ENCODE measurements around the gene ILK.
A peak's percentile ranks its signal among the peaks of the same experiment; 100 is the strongest.

The ILK gene

DNA sequence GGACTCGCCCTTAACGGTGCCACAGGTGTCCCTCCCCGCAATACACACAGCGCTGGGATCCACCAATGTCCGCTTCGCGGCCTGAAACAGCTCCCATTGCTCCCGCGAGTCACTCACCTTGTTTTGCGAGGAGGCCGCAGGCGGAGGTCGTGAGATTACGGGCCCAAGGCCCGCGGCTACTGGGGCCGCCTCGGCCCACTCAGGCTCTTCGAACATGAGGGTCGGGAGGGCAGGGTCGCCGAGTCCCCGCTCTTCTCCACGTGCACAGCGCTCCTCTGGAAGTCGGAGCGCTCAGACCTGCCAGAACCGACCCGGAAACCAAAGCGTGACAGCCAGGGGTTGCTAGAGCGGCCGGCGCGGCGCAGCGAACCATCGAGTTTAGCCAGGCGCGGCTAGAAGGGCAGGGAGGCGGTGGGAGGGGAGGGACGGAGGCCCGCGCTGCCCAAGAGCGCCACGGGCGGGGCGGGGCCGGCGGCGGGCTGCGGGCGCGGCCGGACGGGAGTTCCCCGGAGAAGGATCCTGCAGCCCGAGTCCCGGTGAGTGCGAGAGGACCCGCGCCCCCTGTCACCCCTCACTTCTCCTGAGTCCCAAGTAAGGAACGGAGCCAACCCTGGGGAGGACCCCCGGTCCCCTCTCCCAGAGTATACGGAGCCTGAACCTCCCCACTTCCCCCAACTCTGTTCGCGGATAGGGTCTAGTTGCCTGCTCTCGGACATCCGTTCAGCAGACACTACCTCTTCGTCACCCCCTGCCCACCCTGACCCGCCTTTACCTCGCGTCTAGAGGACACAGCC is at the start of gene ILK, which contains the start of gene RRP8:
TSS of gene ILK (plus strand) at position 488 of the 794 bp plus-strand sequence. CDS start 498 bp downstream, outside the sequence.
TSS of gene RRP8 (minus strand) at position 330 of the 794 bp plus-strand sequence. CDS start at position 216, 114 bp downstream.
- DNase-seq, result peak; percentile 96

DNA sequence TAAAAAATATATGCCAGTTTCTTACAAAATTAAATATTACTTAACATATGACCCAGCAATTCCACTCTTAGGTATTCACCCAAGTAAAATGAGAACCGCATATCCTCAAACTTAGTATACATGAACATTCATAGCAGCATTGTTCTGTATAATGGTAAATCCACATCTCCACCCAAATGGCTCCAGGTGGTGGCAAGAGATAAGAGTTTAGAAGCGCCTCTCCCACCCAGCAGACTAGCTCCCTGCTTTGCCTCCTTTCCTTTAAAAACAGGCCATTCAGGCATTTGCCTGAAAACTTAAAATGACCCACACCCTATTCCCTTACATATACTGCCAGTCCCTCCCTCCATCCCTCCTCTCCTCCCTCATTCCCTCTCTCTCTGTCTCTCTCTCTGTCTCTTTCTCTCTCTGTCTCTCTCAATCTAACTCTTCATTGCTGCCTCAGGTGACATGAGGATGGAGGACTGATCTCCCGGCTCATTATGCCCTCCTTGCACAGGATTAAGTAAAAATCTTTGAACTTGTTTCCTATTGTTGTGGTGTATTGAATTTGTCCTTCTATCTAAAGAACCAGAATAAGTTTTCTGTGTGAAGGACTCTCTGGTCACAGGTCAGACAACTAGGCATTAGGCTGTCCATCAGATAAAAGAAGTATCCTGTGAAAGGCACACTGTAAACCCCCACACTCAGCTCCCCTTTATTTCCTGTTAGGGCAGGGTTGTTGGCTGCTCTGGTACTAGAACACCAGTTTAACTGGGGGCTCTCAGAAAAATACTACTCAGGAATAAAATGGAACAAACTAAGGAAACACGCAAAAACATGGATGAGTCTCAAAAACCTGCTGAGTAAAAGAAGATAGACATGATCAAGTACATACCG is 48.5 kb upstream of the ILK start:
- DNase-seq, result peak; percentile 93

DNA sequence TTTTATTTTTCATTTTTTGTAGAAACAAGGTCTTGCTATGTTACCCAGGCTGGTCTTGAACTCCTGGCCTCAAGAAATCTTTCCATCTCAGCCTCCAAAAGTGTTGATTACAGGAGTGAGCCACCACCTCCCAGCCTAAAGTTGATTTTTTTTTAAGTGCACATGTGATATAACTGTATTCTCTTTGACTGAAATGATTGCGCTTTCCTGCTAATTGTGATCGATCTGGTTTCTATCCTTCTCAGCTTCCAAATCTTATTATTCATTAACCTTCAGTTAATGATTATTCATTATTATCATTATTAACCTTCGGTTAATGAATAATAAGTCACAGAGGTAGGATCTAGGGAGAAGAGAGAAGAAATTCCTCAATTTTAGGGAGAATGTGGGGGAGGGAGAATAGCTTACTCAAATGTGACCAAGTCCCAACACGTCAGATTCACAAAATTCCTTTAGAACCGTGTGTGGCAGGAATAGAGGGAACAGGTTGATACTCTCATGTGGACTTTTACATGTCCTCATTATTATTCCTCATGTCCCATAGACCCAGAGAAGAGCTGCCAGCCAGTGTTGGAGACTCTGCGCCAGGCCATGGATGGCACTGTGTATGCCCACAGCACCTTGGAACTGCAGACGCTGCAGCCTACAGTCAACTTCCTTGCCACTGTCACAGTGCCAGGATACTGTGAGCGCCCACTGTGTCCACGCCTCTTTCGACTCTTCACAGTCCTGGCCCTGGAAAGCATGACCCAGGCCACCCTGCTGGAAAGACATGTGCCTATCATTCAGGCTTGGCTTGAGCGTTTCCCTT is 47.2 kb upstream of the ILK start:
- no peak for DNase-seq

DNA sequence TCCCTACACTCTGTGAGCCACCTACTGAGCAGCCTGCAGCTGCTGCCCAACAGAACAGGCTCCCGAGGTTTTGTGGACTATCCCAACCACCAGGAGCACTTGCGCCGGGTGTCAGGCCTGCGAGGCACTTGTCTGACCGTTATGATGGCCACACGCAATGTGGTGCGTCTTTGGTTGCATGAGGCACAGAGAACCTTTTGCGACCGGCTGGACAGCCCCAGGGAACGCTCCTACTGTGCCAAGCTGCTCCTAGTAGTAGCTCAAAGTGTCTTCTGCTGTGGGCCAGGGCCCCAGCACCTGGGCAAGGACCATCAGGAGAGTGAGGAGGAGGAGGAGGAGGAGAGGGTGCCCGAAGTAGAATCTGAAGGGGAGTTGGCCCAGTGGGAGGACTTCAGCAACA is 46.5 kb upstream of the ILK start:
- DNase-seq, result no peak

DNA sequence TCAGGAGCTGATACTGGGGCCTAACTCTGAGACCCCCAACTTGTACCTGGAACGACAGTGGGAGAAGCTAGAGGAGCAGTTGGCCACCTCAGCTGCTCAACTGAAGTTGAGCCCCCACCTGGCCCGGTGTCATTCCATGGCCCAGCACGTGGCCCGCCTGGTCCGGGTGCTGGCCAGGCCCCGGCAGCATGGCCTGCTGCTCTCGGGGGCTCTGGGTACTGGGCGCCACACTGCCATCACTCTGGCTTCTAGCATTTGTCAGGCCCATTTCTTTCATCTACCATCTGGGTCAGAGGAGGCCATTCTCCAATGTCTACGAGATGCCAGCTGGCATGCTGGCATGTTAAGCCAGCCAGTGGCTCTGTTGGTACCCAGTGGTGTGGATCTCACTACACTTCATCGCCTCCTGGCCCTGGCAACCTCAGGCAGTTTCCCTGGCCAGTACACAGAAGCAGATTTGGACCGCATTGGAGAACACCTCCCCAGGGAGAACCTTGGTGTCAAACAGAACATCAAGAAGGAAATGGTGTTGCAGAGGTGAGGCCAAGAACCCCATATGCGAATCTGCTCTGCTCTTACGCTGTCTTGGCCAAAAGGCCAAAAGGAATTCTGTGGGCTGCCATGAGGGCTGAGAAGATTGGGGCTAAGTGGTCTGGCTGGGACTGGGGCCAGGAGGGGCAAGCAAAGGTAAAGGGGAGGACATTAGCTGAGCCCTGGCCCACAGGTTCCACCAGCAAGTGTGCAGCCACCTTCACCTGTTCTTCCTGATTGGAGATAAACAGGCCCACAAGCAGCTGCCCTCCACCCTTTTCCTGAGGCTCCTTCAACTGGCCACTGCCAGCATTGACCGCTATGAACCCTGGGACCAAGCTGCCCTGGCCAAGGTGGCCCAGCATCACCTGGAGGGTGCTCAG is 45.6 kb upstream of the ILK start:
- DNase-seq, result no peak

DNA sequence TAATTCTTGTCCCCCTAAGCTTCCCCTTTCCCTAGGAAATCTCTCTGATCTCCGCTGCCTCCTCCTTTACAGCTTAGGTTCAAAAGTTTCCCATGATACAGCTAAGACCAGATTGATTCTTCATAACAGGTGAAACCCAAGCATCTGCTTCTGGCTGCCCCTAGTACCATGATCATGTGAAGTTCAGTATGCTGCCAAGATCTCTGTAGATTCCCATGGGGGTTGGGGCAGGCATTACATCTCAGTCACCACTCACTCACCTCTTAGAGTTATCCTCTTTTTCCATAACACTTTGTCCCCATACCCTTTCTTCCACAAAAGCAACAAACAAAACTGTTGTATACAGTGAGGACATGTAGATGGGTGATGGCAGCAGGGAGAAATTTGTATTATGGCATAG is 44.2 kb upstream of the ILK start:
- no peak for DNase-seq

DNA sequence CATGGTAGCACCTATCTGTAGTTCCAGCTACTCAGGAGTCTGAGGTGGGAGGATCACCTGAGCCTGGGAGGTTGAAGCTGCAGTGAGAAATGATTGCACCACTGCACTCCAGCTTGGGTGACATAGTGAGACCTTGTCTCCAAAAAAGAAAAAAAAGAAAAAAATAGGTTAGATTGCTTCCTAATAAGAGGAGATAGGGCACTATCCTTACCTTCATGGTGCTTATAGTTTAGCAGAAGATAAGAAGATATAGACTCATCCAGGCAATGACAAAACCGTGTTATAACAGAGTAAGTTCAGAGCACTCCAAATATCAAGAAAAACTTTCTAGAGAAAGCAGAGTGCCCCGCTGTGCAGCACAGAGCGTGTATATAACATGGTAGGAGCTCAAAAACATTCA is 42.3 kb upstream of the ILK start:
- no peak for DNase-seq

DNA sequence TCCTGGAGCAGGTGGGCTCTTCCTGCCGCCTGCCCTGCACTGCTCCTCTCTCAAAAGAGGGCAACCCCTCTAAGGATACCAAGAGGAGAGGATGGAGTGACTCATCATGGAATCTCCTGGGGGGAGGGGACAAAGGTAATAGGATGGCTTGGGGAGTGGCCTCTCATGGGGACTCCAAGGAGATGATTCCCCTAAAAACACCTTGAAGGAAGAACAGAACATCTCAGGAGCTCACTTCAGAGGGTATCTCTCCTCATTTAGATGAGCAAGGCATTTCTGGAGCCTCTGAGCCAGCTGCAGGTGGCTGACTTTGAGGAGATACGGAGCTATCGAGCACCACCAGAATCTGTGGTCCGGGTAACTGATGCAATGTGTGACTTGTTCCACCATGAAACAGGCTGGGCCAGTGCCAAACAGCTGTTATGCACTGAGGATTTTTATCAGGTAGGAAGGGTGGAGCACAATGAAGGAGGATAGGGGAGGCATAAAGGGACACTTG is 40.4 kb upstream of the ILK start:
- DNase-seq, result peak; percentile 44

DNA sequence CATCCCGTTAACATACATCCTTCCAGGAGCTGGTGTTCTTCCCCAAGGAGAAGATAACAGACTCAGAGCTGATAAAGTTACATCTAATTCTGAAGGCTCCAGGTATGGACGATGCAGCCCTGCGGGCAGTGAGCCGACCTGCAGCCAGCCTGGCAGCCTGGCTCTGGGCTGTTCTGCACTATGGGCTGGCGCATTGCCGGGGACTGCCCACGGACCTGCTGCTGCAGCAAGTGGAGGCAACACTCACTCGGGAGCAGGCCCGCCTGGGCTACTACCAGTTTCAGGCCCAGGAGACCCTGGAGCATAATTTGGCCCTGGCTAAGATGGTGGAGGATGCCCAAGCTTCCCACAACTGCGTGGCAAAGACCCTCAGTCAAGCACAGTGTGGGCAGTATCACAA is 39.9 kb upstream of the ILK start:
- no peak for DNase-seq

DNA sequence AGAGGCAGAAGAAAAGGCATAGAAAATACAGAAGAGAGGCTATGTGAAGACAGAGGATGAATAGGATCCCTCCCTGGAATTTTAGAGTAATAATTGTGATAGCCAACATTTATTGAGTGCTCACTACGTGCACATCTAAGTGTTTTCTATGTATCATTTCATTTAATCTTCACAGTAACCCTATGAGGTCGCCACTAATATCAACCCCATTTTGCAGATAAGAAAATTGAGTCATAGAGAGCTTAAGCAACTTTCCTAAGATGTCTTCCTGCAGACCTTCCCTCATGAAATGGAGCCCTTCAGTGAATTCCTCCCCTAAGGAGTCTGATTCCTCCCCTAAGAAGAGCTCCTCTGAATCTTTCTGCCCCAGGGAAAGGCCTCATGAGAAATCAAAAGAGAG is 38.2 kb upstream of the ILK start:
- DNase-seq, result no peak

DNA sequence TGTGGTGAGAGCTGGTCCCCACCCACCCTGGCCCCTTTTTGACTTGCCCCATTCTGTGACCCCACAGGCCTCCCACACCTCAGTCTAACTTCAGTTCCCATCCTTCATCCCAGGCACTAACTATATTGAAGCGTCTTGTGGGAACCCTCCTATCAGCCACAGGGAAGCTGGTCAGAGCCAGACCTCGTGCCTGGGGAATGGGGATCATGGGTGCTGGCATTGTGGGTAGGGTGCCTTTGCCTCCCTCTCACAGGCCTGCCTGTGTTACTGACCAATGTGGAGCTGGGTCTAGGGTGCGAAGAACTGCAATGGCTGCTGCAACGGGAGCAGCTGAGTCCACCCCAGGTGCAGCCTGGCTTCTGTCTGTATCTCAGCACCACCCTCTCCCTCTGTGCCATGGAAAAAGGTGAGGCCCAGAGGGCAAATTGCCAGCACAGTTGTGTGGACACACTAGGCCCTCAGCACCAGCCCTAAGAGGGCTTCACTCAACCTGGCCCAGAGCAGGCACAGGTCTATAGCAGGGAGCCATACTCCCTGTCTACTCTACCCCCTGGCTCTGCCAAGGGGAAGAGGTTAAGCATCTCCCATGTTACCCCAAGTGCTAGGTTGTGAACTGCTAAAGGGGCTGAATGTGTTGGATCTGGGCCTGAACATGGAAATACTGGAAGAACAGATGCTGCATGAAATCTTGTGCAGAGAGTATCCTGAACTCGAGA is 37.4 kb upstream of the ILK start:
- DNase-seq, result no peak

DNA sequence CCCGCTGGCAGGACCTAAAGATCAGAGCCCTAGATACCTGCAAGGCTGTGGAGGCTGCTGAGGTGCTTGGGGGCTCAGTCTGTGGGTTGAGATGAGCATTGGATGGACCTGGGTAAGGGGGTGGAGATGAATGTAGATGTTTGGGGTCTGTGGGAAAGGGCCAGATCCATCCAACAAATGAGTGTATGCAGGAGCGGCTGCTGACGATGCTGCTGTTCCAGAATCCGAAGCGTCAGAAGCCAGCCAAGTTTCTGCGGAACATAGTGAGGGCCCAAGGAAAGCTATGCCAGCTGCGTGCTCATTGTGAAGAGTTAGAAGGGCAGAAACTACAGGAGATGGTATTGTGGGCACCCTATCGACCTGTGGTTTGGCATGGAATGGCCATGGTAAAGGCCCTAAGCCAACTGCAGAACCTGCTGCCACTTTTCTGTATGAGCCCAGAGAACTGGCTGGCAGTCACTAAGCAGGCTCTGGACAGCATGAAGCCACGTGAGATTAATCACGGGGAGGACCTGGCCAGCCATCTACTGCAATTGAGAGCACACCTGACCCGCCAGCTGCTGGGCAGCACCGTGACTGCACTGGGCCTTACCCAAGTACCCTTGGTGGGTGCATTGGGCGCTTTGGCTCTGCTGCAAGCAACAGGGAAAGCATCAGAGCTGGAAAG is 36.7 kb upstream of the ILK start:
- DNase-seq, result no peak

DNA sequence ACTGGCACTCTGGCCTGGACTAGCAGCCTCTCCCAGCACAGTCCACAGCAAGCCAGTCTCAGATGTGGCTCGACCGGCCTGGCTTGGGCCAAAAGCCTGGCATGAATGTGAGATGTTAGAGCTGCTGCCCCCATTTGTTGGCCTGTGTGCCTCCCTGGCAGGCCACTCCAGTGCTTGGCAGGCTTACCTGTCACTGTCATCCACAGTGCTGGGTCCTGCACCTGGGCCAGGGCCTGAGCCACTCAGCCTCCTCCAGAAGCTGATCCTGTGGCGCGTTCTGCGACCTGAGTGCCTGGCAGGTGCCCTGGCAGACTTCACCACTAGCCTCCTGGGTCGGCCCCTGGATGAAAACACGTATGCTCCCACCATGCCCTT is 36.2 kb upstream of the ILK start:
- DNase-seq, result no peak

DNA sequence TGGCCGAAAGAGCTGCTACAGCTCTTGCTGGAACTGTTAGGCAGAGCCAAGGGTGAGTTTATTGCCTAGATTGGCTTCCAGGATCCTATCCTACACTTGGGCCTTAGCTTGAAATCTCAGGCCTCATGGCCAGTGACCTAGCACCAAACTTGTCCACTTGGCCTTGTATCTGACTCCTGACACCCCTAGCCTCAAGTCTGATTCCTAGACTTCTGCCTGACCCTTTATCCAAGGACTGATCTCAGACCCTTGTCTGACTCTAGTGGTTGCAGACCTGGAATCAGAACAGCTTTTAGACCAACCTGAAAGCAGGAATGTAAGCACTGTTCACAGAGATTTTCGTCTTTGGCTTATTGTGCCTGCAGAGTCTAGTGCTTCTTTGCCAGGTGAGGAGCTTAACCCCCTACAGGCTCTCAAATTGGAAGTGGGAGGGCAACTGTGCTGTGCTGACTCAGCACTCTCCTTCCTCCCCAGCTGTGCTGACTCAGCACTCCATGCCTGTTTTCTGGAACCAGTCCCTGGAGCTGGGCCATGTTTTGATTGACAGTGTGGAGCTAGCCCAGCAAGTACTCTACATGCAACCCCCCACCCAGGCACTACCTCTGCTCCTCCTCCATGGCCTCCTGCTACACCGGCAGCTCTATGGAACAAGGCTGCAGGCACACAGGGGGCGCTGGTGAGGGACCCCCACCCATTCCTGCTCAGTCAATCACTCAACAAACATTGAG is 35.2 kb upstream of the ILK start:
- peak; percentile 71 for DNase-seq

DNA sequence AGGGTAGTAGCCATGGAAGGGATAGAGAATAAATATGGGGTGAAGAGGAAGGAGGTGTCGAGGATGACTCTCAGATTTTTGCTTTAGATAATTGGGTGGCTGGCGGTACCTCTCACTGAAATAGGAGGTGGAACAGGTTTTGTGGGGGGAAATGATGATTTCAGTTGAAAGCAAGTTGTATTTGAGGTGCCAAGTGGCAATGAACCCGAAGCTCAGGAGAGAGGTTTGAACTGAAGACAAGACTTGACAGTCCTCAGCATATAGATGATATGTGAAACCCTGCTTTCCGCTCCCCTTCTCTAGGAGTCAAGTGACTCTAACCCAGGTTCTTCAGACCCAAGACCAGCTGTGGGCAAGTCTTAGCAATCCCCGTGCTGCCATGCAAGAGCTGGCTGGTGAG is 33.9 kb upstream of the ILK start:
- DNase-seq, result no peak

DNA sequence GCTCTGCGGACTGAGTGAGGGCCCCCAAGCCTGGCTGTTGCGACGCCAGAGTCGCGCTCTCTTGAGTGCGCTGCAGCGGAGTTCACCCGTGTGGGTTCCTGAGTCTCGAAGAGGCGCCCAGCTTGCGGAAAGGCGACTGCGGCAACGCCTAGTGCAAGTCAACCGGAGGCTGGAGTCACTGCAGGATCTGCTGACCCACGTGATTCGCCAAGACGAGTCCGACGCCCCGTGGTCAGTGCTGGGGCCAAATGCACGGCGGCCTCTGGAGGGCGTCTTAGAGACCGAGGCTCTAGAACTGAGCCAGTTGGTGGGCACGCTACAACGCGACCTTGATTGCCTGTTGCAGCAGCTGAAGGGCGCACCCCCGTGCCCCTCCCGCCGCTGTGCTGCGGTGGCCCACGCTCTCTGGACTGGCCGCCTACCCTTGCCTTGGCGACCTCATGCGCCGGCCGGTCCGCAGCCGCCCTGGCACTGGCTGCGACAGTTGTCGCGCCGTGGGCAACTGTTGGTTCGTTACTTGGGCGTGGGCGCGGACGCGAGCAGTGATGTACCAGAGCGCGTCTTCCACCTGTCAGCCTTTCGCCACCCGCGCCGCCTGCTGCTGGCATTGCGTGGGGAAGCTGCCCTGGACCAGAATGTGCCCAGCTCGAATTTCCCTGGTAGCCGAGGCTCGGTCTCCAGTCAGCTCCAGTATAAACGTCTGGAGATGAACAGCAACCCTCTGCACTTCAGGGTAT is 32.7 kb upstream of the ILK start:
- no peak for DNase-seq

DNA sequence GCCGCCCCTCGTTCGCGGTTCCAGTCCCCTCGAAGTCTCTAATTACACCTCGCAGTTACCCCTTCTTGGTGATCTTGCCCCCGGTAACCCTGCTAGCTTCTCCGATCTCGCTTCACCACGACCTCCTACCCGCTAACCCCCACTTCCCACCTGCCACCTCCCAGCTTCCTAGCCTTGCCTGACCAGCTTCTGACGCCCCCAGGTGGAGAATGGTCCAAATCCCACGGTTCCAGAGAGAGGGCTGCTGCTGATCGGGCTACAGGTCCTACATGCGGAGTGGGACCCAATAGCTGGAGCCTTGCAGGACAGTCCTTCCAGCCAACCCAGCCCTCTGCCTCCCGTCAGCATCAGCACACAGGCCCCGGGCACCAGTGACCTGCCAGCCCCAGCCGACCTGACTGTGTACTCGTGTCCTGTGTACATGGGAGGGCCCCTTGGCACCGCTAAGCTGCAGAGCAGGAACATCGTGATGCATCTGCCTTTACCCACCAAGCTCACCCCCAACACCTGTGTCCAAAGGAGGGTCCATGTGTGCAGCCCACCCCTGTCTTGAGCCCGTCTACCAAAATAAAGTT is 32.1 kb upstream of the ILK start:
- DNase-seq, result no peak

DNA sequence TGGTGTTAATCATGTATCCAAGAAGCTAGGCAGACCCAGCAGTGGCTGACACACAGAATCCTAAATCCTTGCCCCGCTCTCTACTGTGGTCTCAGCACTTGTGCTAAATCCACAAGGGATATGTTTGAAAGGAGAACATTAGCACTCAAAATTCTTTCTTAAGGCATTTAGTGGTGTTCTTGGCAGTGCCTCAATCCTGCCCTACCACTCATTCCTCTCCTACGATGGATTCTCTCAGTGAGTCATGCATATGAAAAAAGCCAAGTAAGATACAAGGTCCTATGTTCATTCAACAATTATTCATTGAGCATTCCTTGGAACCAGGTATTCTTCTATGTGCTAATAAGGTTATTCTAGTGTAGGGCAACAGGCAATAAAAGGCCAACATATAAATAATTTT is 31.4 kb upstream of the ILK start:
- DNase-seq, result no peak

Data from hematopoietic multipotent progenitor cell treated with erythropoietin and hydrocortisone succinate and interleukin-3 and kit ligand, for 4 days (in vitro differentiated cells).